ENCODE results near the gene SH3BP4.

The SH3BP4 gene

DNA sequence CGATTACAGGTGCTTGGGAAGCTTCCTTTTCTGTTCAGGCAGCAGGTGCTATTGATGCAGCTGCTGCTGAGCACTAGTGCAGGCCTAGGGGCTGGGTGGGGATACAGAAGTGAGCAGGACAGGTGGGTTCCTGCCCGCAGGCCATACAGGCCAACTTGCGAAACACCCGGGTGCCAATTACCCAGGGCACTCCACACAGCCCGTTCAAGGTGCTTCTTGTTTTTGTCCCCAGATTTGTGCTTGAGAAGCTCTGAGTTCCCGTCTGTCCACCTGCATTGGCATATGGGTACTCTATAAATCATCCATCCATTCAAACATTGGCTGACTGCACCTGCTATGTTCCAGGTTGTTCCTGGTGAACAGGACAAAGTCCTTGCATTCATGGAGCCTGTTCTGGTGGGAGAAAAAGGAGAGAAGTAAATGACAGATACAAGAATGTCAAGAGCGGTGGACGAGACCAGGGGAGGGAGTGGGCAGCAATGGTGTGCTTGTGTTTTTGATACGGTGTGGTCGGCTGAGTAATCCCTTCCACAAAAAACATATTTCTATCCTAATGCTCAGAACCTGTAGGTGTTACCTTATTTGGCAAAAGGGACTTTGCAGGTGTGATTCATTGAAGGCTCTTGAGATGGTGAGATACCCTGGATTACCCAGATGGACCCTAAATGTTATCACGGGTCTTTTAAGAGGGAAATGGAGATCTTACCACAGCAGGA is 31.4 kb downstream of the SH3BP4 start:
- no peak for DNase-seq (ENCODE audit: low spot score)

GRCh38 chr2:234985608-234986245 is 33.9 kb downstream of the SH3BP4 start:
- DNase-seq (ENCODE audit: low spot score), result no peak

DNA sequence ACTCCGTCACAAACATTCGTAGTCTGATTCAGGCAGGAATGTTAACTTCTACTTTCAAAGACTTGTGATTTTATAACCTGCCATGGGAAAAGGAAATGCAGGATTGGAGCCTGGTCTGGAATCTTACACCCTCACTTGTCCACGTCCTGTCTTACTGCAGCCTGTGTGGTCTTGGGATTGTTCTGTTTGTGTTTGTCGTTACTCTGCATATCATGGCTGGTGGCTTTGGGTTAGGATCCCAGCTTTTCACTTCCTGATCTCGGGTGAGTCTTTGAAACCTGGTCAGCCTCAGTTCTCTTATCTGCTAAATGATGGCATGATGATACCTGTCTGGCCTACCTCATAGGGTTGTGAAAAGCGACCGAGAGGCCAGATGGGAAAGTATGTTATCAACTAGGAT is 34.6 kb downstream of the SH3BP4 start:
- no peak for DNase-seq (ENCODE audit: low spot score)

DNA sequence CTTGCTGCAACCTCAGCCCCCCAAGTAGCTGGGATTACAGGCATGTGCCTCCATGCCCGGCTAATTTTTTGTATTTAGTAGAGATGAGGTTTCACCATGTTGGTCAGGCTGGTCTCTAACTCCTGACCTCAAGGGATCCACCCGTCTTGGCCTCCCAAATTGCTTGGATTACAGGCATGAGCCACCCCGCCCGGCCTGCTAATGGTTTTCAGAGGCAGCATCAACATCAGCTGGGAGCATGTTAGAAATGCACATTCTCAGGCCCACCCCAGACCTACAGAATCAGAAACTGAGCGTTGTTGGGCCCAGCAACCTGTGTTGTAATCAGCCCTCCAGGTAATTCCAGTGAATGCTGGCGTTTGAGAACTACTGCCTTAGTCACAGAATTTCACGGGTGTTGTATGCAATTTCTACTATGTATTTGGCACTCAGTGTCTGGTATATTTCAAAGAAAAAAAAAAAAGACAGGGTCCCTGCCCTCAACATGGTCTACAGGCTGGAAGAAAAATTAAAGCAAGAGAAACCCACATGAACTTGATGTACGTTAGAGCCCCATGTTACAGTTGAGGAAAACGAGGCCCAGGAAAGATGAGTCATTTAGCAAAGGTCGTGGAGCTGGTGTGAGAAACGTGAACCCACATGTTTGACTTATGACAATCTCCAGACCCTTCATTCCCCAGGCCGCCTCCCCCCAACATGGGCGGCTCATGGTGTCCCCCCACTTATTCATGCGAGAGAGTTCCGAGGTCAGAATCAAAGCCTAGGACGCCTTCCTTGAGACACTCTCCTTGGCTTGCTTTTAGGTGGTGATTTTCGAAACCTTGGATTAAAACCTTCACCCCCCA is 35.3 kb downstream of the SH3BP4 start:
- DNase-seq (ENCODE audit: low spot score), result no peak

DNA sequence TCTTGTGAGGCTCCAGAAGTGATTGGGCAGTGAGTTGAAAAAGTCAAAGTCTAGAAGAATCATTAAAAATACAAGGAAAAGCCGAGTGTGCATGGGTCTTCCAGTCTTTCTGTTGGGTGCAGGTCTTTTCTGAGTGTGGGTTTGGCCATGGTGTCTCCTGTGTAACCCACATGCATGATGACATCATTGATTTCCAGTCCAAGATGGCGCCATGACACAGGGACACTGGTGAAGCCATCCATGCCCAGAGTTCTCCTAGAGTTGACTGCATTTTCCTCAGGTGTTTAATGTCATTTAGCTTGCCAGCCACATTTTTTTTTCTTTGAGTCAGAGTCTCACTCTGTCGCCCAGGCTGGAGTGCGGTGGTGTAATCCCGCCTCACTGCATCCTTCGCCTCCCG is 35.9 kb downstream of the SH3BP4 start:
- no peak for DNase-seq (ENCODE audit: low spot score)

GRCh38 chr2:234988491-234988890 is 36.7 kb downstream of the SH3BP4 start:
- DNase-seq (ENCODE audit: low spot score), result no peak

GRCh38 chr2:234989183-234989701 is 37.4 kb downstream of the SH3BP4 start:
- no peak for DNase-seq (ENCODE audit: low spot score)

DNA sequence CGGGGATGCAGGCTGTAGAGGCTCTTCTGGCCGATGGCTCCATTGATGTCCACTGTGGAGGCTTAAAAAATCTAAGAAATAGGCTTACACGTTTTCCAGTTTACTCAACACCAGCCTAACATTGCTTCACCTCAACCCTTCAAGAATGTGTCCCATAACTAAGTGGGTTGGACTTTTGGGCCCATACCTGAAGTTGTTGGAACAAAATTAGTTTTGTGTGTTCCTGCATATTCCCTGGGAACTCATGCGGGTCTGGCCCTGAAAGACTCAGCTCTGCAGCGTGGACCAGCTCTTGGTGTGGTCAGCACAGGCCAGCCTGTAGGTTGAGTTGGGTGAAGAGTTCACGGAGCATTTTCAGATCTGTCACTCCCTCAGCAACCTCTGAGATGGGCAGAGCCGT is 38.5 kb downstream of the SH3BP4 start:
- no peak for DNase-seq (ENCODE audit: low spot score)

- no peak for DNase-seq (ENCODE audit: low spot score)
Observed at GRCh38 chr2:234991290-234991689, 39.5 kb downstream of the SH3BP4 start.

DNA sequence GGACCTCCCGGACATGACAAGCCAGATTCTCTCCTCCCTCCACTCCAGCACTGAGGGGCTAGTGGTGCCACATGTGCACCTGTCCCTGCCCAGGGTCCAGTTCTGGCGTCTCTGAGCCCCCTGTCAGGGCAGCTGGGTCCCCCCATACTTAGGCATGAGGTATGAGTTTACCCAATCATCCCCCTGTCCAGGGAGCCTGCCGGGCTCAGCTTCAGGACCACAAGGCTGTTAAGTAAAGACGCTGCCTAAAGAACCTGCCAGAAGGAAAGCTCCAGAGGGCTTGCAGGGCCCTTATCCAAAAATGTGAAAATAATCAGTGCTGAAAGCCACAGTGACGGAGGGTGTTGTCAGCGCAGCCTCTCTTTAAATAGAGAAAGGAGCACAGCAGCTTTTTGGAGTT is 40.0 kb downstream of the SH3BP4 start:
- DNase-seq (ENCODE audit: low spot score), result no peak

DNA sequence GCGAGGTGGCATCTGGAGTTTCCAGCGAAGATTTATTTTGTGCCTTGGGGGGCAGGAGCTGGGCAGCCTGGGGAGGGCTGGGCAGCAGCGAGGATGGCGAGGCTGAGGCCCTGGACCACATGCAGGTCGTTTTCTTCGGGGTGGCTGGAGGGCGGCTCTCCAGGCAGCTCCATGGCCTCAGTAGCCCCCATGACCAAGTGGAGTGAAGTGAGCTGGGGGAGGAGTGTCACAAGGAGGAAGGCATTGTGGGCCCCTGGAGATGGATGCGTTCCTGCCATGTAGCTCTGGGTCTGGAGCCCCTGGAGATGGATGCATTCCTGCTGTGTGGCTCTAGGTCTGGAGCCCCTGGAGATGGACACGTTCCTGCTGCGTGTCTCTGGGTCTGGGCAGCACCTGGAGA is 40.4 kb downstream of the SH3BP4 start:
- no peak for DNase-seq (ENCODE audit: low spot score)

DNA sequence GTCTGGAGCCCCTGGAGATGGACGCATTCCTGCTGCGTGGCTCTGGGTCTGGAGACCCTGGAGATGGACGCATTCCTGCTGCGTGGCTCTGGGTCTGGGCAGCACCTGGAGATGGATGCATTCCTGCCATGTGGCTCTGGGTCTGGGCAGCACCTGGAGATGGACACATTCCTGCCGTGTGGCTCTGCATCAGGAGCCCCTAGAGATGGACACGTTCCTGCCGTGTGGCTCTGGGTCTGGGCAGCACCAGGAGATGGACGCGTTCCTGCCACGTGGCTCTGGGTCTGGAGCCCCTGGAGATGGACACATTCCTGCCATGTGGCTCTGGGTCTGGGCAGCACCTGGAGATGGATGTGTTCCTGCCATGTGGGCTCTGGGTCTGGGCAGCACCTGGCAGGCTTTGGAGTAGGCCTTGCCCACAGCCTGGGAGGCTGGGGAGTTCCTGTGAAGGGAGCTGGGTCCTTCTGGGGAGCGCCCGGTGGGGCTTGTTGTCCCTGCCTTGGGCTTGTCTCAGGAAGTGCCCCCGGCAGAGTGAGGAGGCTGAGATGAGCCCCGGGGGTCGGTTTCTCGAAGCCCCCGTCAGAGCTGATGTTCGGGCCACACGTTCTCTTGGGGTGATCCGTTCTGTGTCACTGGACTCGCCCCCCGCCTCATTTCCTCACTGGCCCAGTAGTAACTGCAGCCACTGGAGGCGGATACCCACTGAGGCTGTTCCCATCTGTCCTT is 41.0 kb downstream of the SH3BP4 start:
- no peak for DNase-seq (ENCODE audit: low spot score)

DNA sequence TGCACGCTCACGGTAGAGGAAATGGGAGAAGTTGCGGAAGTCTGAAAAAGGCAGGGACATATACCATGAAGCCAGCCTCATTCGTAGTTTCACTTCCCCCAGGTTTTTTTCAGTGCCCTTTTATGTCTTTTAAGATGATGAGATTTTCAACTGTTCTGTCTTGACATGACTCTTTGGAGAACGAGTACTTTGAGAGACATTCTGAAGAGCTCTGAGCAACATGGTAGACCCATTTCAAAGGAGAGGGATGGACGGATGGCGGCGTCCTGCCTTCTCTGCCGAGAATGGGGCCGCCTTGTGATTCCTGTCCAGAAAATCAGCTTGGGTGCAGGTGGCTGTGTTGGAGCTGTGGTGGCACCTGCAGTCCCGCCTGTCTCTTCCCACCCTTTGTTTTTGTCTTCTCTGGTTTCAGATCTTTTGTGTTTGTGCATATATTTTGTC is 41.7 kb downstream of the SH3BP4 start:
- no peak for DNase-seq (ENCODE audit: low spot score)

DNA sequence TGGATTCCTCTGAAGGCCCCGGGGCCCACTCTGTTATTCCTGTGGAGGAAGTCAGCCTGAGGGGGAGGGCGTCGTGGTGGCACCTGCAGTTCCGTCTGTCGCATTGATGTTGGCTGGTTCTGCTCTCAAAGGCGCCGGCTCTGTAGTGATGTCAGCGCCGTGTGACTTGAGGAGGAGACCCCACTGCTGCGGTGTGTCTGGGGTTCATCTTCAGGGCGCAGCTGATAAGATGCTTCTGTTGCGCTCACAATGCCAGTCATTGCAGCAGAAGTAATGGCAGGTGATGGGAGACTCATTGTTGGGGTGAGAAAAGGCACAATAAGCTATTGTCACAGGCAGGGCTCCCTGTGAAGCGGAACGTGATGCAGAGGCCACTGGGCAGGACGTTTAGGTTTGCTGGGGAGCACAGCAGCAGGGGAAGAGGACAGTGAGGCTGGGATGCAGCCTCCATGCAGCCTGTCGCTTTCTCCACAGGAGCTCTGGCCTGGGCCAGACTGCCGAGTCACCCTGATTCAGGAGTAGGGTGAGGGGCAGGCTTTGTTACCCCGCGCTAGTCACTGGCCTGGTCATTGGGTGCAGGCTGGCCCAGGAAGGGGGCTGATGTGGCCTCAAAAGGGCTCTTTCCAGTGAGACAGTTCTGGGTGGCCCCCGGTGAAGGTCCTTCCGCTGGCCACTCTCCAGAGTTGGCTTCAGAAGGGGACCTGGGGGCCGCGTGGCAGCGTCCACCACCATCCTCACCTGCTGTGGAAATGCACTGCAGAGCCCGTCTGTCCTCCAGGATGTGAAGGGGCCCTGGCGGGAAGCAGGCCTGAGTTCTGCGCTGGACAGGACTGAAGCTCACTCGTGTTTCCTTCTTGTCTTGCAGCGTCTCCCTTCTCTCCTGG is 42.9 kb downstream of the SH3BP4 start:
- DNase-seq (ENCODE audit: low spot score), result no peak

DNA sequence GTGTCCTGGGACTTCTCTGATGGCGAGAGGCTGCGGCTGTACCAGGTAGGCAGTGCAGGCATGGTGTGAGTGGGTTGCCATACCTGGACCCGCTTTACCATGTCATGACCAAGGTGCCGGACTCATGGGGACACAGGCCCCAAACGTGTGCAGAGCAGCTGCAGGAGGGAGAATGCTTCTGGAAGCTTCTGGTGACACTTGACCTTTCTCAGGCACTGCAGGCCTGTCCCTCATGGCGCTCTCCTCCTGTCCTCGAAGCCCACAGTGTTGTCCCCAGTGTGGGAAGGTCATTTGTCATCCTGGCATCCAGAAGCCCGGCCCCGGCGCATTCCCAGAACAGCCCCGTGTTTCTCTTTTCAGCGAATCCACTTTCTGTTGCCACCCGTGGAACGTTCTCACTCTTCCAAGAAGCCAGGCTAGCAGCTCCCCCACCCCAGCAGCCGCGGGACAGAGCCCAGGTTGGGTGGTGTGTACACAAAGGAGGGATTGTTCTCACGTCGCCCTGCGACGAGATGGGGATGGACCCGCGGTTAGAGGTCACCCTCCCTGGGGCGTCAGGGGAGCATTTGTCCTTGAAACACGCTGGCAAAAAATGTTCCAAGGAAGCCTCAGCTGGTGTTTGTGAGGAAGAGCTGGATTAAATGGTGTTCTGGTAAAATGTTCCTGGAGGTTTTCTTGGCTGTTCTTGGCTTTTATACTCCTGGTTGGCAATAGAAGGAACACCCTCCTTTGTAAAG is 43.7 kb downstream of the SH3BP4 start:
- DNase-seq (ENCODE audit: low spot score), result no peak

GRCh38 chr2:234996069-234996940 is 44.5 kb downstream of the SH3BP4 start:
- DNase-seq (ENCODE audit: low spot score), result no peak

DNA sequence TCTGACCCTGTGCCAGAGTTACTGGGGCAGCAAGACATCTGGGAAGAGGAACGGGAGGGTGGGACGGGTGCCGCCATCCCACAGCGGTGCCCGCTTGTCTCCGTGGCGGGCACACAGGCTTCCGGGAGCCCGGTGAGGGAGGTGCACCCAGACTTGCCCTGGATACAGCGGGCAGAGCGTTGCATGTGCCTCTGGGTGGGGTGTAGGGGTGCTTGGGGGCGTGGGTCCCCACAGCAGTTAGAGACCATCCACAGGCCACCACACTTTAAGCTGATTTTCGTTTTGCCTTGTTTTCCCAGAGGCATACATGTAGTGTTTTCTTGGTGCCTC is 45.1 kb downstream of the SH3BP4 start:
- no peak for DNase-seq (ENCODE audit: low spot score)

DNA sequence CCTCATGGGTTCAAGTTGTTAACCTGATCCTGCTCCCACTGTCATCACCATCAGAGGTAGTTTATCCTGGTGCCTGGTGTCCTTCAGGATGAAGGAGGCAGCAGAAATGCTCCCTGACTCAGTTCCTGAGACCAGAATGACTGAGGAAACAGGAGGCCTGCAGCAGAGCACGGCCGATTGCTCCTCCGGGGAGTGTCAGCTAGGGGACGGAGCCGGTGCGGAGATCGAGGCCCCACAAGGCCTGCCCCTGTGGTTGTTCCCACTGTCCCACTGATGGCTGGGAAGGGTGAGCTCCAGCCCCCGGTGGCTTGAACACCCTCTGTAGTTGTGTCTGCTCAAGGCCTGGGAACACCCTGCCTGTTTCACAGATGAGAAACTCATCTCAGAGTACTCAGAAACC is 45.6 kb downstream of the SH3BP4 start:
- no peak for DNase-seq (ENCODE audit: low spot score)

GRCh38 chr2:234998404-234999211 is 46.8 kb downstream of the SH3BP4 start:
- no peak for DNase-seq (ENCODE audit: low spot score)
